GM18508 (cell line): Measurements from ENCODE around the gene SKAP1.

Experiments
- ATAC-seq: cut with Tn5 transposase; IDR thresholded peaks from one replicate; pipeline ENCODE4 v1.9.1; 2021; ENCODE audit warnings: moderate number of reproducible peaks; ENCODE audit not compliant: insufficient read depth, unreplicated experiment

Gene SKAP1

GRCh38 chr17:48128400-48128799 is 301.6 kb downstream of the SKAP1 start:
- no peak for ATAC-seq

GRCh38 chr17:48127371-48128051 is 302.5 kb downstream of the SKAP1 start:
- ATAC-seq = no peak

GRCh38 chr17:48126532-48126850 is 303.5 kb downstream of the SKAP1 start:
- no peak for ATAC-seq

- no peak for ATAC-seq
Measured at GRCh38 chr17:48125829-48126531, 304.0 kb downstream of the SKAP1 start.

GRCh38 chr17:48123776-48124388 is 306.1 kb downstream of the SKAP1 start:
- ATAC-seq = no peak

GRCh38 chr17:48123111-48123510 is 306.9 kb downstream of the SKAP1 start:
- ATAC-seq = no peak

- no peak for ATAC-seq
Measured at GRCh38 chr17:48122665-48123045, 307.4 kb downstream of the SKAP1 start.

GRCh38 chr17:48121923-48122664 is 307.9 kb downstream of the SKAP1 start:
- no peak for ATAC-seq

GRCh38 chr17:48113201-48113676 is 316.8 kb downstream of the SKAP1 start:
- ATAC-seq = no peak

GRCh38 chr17:48111937-48112241 is 318.1 kb downstream of the SKAP1 start:
- no peak for ATAC-seq

- ATAC-seq = no peak
Measured at GRCh38 chr17:48110761-48111160, 319.3 kb downstream of the SKAP1 start.

- ATAC-seq = peak; percentile 46
Measured at GRCh38 chr17:48107137-48108055, 322.6 kb downstream of the SKAP1 start, which contains the start of gene SNX11. Gene SNX11 (plus strand): TSS chr17:48107766. CDS start chr17:48112044, 4,278 bp downstream.

- ATAC-seq = no peak
Measured at GRCh38 chr17:48106802-48107136, 323.2 kb downstream of the SKAP1 start.

GRCh38 chr17:48104440-48104839 is 325.6 kb downstream of the SKAP1 start:
- no peak for ATAC-seq

GRCh38 chr17:48102798-48103715 is 327.0 kb downstream of the SKAP1 start:
- ATAC-seq = no peak

- ATAC-seq = no peak
Measured at GRCh38 chr17:48102043-48102750, 327.8 kb downstream of the SKAP1 start.

GRCh38 chr17:48101012-48101720 is 328.8 kb downstream of the SKAP1 start, which contains the start of gene CBX1:
Gene CBX1 (minus strand): TSS chr17:48101478. CDS start chr17:48077004, 24,474 bp downstream.
- peak; percentile 53 for ATAC-seq

GRCh38 chr17:48100591-48101011 is 329.4 kb downstream of the SKAP1 start:
- ATAC-seq = no peak
